ENCODE data around the gene AHRR. TPM values are rescaled to one million over a fixed set of nuclear protein-coding genes. Genes with fewer than 3 reads are reported as not detected.

Gene AHRR
- polyA plus RNA-seq, 3 donors = 0.15 TPM; not detected in 1

DNA sequence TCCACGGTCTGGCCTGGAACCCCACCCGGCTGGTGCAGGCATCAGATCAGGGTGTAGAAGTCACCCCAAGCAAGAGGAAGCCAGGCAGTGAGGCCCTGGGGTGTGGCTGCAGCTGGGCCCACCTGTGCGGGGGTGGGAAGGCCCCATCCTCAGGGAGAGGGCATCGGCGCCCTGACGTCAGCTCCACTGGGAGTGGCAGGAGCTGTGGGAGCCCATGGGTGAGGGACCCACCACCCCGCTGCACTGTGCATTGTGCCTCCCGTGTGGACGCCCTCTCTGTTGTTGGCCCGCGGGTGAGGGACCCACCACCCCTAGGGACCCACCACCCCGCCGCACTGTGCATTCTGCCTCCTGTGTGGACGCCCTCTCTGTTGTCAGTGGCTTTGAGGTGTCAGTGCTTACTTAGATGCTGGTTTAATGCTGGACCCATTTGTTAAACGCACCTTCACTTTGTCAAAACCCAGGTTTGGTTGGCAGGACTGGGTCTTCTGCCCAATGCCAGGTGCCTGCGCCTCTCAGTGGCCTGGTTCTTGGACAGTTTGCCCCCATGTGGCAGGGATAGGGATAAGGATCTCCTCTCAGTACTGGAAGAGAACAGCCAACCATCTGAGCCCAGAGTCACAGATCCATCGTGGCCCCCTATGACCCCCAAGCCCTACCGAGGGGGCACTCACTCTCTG lies 114.6 kb downstream of the AHRR start:
- Histone ChIP-seq H3K4me2 (replicated peaks; ENCODE audit: extremely low read depth, low read length, poor library complexity, severe bottlenecking) (no peak overlapping the region), H2AFZ (ENCODE audit: insufficient read depth, low read depth, low read length, poor library complexity, severe bottlenecking) (no peak overlapping the region), H3K9ac (ENCODE audit: insufficient read depth, low read length, poor library complexity, severe bottlenecking) (no peak overlapping the region), H3K4me3 (replicated peaks in 1 of 3; ENCODE audit: low read depth in 2 of 3, low read length in 3 of 3) (no peak overlapping the region), H3K9me3 (replicated peaks in 1 of 2; ENCODE audit: control insufficient read depth in 1 of 2, insufficient read depth in 1 of 2, low read length in 2 of 2) (no peaks in the 10 kb centered on the region), H3K36me3 (replicated peaks in 1 of 2; ENCODE audit: control insufficient read depth in 1 of 2, insufficient read depth in 2 of 2, low read length in 2 of 2) (no peaks in the 10 kb centered on the region), H3K27ac (ENCODE audit: low read depth in 1 of 2, low read length in 2 of 2) (no peak overlapping the region), H3K79me2 (ENCODE audit: insufficient read depth, low read length) (no peaks in the 10 kb centered on the region), H4K20me1 (ENCODE audit: insufficient read depth, low read length) (no peaks in the 10 kb centered on the region), H3K27me3 (ENCODE audit: control insufficient read depth in 2 of 2, insufficient read depth in 2 of 2, low read length in 2 of 2) (no peaks in the 10 kb centered on the region), H3K4me1 (ENCODE audit: control insufficient read depth in 1 of 2, insufficient read depth in 2 of 2, low read length in 2 of 2) (peaks cover 11% of the 10 kb centered on the region in 2 donors)
- H3K27ac Mint-ChIP-seq = no peak overlapping the region
- peaks cover 3 to 11% (median 5%) of the 10 kb centered on the region in 3 donors for H3K27me3 Mint-ChIP-seq (ENCODE audit: low read depth in 3 of 3)
- intact Hi-C loops (cut with micrococcal nuclease) = no loop called here
- 97% methylated on average over 14 of the region's 18 CpGs for WGBS (ENCODE audit: insufficient coverage)
- no peak overlapping the region for H3K4me3 Mint-ChIP-seq
- peaks cover 9% of the 10 kb centered on the region for H3K4me1 Mint-ChIP-seq
- TF ChIP-seq, protein P1, sequence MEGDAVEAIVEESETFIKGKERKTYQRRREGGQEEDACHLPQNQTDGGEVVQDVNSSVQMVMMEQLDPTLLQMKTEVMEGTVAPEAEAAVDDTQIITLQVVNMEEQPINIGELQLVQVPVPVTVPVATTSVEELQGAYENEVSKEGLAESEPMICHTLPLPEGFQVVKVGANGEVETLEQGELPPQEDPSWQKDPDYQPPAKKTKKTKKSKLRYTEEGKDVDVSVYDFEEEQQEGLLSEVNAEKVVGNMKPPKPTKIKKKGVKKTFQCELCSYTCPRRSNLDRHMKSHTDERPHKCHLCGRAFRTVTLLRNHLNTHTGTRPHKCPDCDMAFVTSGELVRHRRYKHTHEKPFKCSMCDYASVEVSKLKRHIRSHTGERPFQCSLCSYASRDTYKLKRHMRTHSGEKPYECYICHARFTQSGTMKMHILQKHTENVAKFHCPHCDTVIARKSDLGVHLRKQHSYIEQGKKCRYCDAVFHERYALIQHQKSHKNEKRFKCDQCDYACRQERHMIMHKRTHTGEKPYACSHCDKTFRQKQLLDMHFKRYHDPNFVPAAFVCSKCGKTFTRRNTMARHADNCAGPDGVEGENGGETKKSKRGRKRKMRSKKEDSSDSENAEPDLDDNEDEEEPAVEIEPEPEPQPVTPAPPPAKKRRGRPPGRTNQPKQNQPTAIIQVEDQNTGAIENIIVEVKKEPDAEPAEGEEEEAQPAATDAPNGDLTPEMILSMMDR (IDR thresholded peaks at IDR 0.05) = no peak
- no peaks in the 10 kb centered on the region for H3K36me3 Mint-ChIP-seq
- no peaks in the 10 kb centered on the region for H3K9me3 Mint-ChIP-seq
- DNase-seq = no peak

DNA sequence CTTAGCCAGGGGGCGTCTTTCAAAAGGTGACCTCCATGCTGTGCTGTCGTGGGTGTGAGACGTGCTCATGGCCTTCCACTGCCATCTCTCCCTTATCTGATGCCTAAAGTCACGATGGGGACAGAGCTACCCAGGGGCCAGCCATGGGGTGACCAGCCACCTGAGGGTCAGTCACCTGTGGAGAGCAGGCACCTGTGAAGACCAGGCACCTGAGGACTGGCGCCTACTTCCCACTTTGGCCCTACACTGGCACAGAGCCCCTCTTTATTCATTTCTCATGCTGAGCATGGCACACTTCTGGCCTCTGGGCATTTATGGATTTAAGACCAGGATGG lies 115.1 kb downstream of the AHRR start:
- no peak overlapping the region for H3K4me2 ChIP-seq (replicated peaks; ENCODE audit: extremely low read depth, low read length, poor library complexity, severe bottlenecking)
- Mint-ChIP-seq H3K27ac (no peak overlapping the region), H3K4me1 (peaks cover 10% of the 10 kb centered on the region), H3K9me3 (no peaks in the 10 kb centered on the region), H3K27me3 (ENCODE audit: low read depth in 3 of 3) (peaks cover 2 to 9% (median 2%) of the 10 kb centered on the region in 3 donors), H3K4me3 (no peak overlapping the region), H3K36me3 (no peaks in the 10 kb centered on the region)
- TF ChIP-seq, protein P1 (IDR thresholded peaks at IDR 0.05) = no peak
- intact Hi-C loops (cut with micrococcal nuclease) = no loop called here
- H3K79me2 ChIP-seq (ENCODE audit: insufficient read depth, low read length) = no peaks in the 10 kb centered on the region
- no peak overlapping the region for H3K4me3 ChIP-seq (replicated peaks in 1 of 3; ENCODE audit: low read depth in 2 of 3, low read length in 3 of 3)
- no peak overlapping the region for H3K27ac ChIP-seq (ENCODE audit: low read depth in 1 of 2, low read length in 2 of 2)
- H3K9ac ChIP-seq (ENCODE audit: insufficient read depth, low read length, poor library complexity, severe bottlenecking) = no peak overlapping the region
- H3K27me3 ChIP-seq (ENCODE audit: control insufficient read depth in 2 of 2, insufficient read depth in 2 of 2, low read length in 2 of 2) = no peaks in the 10 kb centered on the region
- 93% methylated on average over 5 of the region's 5 CpGs for WGBS (ENCODE audit: insufficient coverage)
- H3K9me3 ChIP-seq (replicated peaks in 1 of 2; ENCODE audit: control insufficient read depth in 1 of 2, insufficient read depth in 1 of 2, low read length in 2 of 2) = no peaks in the 10 kb centered on the region
- DNase-seq = no peak
- H2AFZ ChIP-seq (ENCODE audit: insufficient read depth, low read depth, low read length, poor library complexity, severe bottlenecking) = no peak overlapping the region
- H3K36me3 ChIP-seq (replicated peaks in 1 of 2; ENCODE audit: control insufficient read depth in 1 of 2, insufficient read depth in 2 of 2, low read length in 2 of 2) = no peaks in the 10 kb centered on the region
- peaks cover 16% of the 10 kb centered on the region in 2 donors for H3K4me1 ChIP-seq (ENCODE audit: control insufficient read depth in 1 of 2, insufficient read depth in 2 of 2, low read length in 2 of 2)
- H4K20me1 ChIP-seq (ENCODE audit: insufficient read depth, low read length) = no peaks in the 10 kb centered on the region
